Natural killer cell (primary cell): Measurements from ENCODE around the gene CALU. TPM values are rescaled to one million over a fixed set of nuclear protein-coding genes. Genes with fewer than 3 reads are reported as not detected.

Source experiments
- ATAC-seq, 3 donors: fragments of 150-1000 bp in 2 of 3; fragments of 200-7000 bp in 1 of 3; cut with Tn5 transposase; 1 replicate in 1 of 3; 2 replicates in 2 of 3; pipeline ENCODE4 v1.10.0; 2021; ENCODE audit warnings: mild to moderate bottlenecking in 2 of 3, moderate library complexity in 2 of 3
- DNase-seq, 2 donors: peaks; one replicate each; pipeline versions ENCODE4 v3.0.0 to v3.0.0-alpha.2; 2013 to 2021; ENCODE audit warnings: mixed read lengths in 1 of 2
- H3K27ac ChIP-seq: one replicate; pipeline ENCODE4 v1.5.1; 2013; ENCODE audit warnings: mild to moderate bottlenecking, low read length
- H3K27me3 ChIP-seq: one replicate; pipeline ENCODE4 v1.6.1; 2013; ENCODE audit warnings: low read length; ENCODE audit not compliant: control insufficient read depth, insufficient read depth
- H3K36me3 ChIP-seq: one replicate; pipeline ENCODE4 v1.6.1; 2013; ENCODE audit warnings: low read length; ENCODE audit not compliant: control insufficient read depth, insufficient read depth
- H3K4me1 ChIP-seq: one replicate; pipeline ENCODE4 v1.6.1; 2013; ENCODE audit warnings: low read length; ENCODE audit not compliant: control insufficient read depth, insufficient read depth
- H3K4me3 ChIP-seq: one replicate; pipeline ENCODE4 v1.5.1; 2013; ENCODE audit warnings: low read length
- H3K9me3 ChIP-seq: one replicate; pipeline ENCODE4 v1.6.1; 2013; ENCODE audit warnings: low read length; ENCODE audit not compliant: control insufficient read depth, insufficient read depth
- H3K27ac Mint-ChIP-seq, 2 donors: one replicate each; pipeline ENCODE4 v1.8.0; 2022; ENCODE audit warnings: mild to moderate bottlenecking in 2 of 2, mixed read lengths in 2 of 2, moderate library complexity in 1 of 2
- H3K27me3 Mint-ChIP-seq, 2 donors: one replicate each; pipeline ENCODE4 v1.8.0; 2022; ENCODE audit warnings: low read depth in 2 of 2, mixed read lengths in 2 of 2
- H3K36me3 Mint-ChIP-seq: one replicate; pipeline ENCODE4 v1.8.0; 2022; ENCODE audit warnings: mixed read lengths
- H3K4me1 Mint-ChIP-seq, 2 donors: one replicate each; pipeline ENCODE4 v1.8.0; 2022; ENCODE audit warnings: mixed read lengths in 2 of 2
- H3K4me3 Mint-ChIP-seq: one replicate; pipeline ENCODE4 v1.8.0; 2022; ENCODE audit warnings: mild to moderate bottlenecking, moderate library complexity, mixed read lengths
- H3K9me3 Mint-ChIP-seq, 2 donors: one replicate each; pipeline ENCODE4 v1.8.0; 2022; ENCODE audit warnings: mixed read lengths in 2 of 2
- CTCF ChIP-seq: fragments of 200-600 bp; IDR thresholded peaks from one replicate; pipeline ENCODE4 v1.8.0; 2022; ENCODE audit warnings: antibody characterized with exemption
- WGBS: methylation state at CpG from one replicate; pipeline ENCODE4 v1.1.7; 2013; ENCODE audit warnings: missing lambda C conversion rate; ENCODE audit not compliant: insufficient coverage; 5-methylcytosine and 5-hydroxymethylcytosine counted together
- intact Hi-C: fragments of 100-400 bp; cut with micrococcal nuclease; formaldehyde crosslinking; loops from one replicate; pipeline ENCODE4 v1.14.2; 2022
- total RNA-seq, 4 donors: library from RNA; stranded (reverse); fragments of 120-200 nt in 1 of 4; gene quantifications; one replicate each; pipeline versions ENCODE4 v1.2.3 to v1.2.4, GENCODE V29; 2013 to 2022

Gene CALU
- total RNA-seq, 3 donors from 2014 or later (not counting 1 experiment from before 2014, with no cell fraction given) = 25.9 to 31.7 (median 27.6) TPM

GRCh38 chr7:128718967-128719642, 20.1 kb upstream of the CALU start:
- no peaks in the 10 kb centered on the region for H3K9me3 ChIP-seq
- WGBS = 77% methylated on average over 5 of the region's 6 CpGs
- no peak for TF ChIP-seq CTCF
- H3K4me3 Mint-ChIP-seq = no peak overlapping the region
- H3K4me3 ChIP-seq = no peak overlapping the region
- H3K27me3 Mint-ChIP-seq = peaks cover 10 to 25% of the 10 kb centered on the region in 2 donors
- no peaks in the 10 kb centered on the region for H3K36me3 Mint-ChIP-seq
- DNase-seq = no peak
- H3K27ac Mint-ChIP-seq = no peak overlapping the region
- H3K4me1 ChIP-seq = no peaks in the 10 kb centered on the region
- H3K9me3 Mint-ChIP-seq = no peaks in the 10 kb centered on the region
- no peaks in the 10 kb centered on the region for H3K36me3 ChIP-seq
- no peak for ATAC-seq
- H3K27ac ChIP-seq = no peak overlapping the region
- H3K27me3 ChIP-seq = no peaks in the 10 kb centered on the region
- intact Hi-C loops = no loop called here
- H3K4me1 Mint-ChIP-seq = no peaks in the 10 kb centered on the region

GRCh38 chr7:128721376-128721775, 17.8 kb upstream of the CALU start:
- no peaks in the 10 kb centered on the region for H3K36me3 Mint-ChIP-seq
- H3K4me1 Mint-ChIP-seq = no peaks in the 10 kb centered on the region
- intact Hi-C loops = no loop called here
- no peaks in the 10 kb centered on the region for H3K9me3 Mint-ChIP-seq
- Histone ChIP-seq H3K27ac (no peak overlapping the region), H3K4me1 (no peaks in the 10 kb centered on the region), H3K27me3 (no peaks in the 10 kb centered on the region), H3K4me3 (no peak overlapping the region), H3K9me3 (no peaks in the 10 kb centered on the region), H3K36me3 (no peaks in the 10 kb centered on the region)
- DNase-seq (no peak), ATAC-seq (no peak)
- TF ChIP-seq CTCF = no peak
- H3K4me3 Mint-ChIP-seq = no peak overlapping the region
- peaks cover 10 to 32% of the 10 kb centered on the region in 2 donors for H3K27me3 Mint-ChIP-seq
- H3K27ac Mint-ChIP-seq = no peak overlapping the region

- no peaks in the 10 kb centered on the region for H3K27me3 ChIP-seq
- no peak overlapping the region for H3K4me3 ChIP-seq
- peaks cover 18 to 35% of the 10 kb centered on the region in 2 donors for H3K27me3 Mint-ChIP-seq
- H3K27ac Mint-ChIP-seq = no peak overlapping the region
- no peak for ATAC-seq
- H3K9me3 Mint-ChIP-seq = no peaks in the 10 kb centered on the region
- 94% methylated on average over 5 of the region's 5 CpGs for WGBS
- H3K36me3 Mint-ChIP-seq = no peaks in the 10 kb centered on the region
- H3K27ac ChIP-seq = no peak overlapping the region
- no peak for TF ChIP-seq CTCF
- no peaks in the 10 kb centered on the region for H3K36me3 ChIP-seq
- no peaks in the 10 kb centered on the region for H3K4me1 Mint-ChIP-seq
- DNase-seq = no peak
- no peak overlapping the region for H3K4me3 Mint-ChIP-seq
- intact Hi-C loops = no loop called here
- no peaks in the 10 kb centered on the region for H3K9me3 ChIP-seq
- H3K4me1 ChIP-seq = no peaks in the 10 kb centered on the region
These were observed 14.4 kb upstream of the CALU start for GRCh38 chr7:128724743-128725142.

- H3K27ac ChIP-seq = no peak overlapping the region
- Mint-ChIP-seq H3K27ac (no peak overlapping the region), H3K27me3 (peaks cover 18 to 35% of the 10 kb centered on the region in 2 donors), H3K4me3 (no peak overlapping the region), H3K4me1 (no peaks in the 10 kb centered on the region), H3K9me3 (no peaks in the 10 kb centered on the region), H3K36me3 (no peaks in the 10 kb centered on the region)
- no peak for TF ChIP-seq CTCF
- no peaks in the 10 kb centered on the region for H3K36me3 ChIP-seq
- H3K27me3 ChIP-seq = no peaks in the 10 kb centered on the region
- no peaks in the 10 kb centered on the region for H3K9me3 ChIP-seq
- H3K4me3 ChIP-seq = no peak overlapping the region
- intact Hi-C loops = no loop called here
- DNase-seq (no peak), ATAC-seq (no peak)
- 79% methylated on average over 2 of the region's 2 CpGs for WGBS
- H3K4me1 ChIP-seq = no peaks in the 10 kb centered on the region
These were observed 13.6 kb upstream of the CALU start for GRCh38 chr7:128725531-128725930.
